Astrocyte of the spinal cord (primary cell): Measurements from ENCODE around the gene RIT1.

Source experiments
- DNase-seq: peaks from one replicate; pipeline ENCODE4 v3.0.0; 2011; ENCODE audit warnings: low read depth, low spot score
- H3K4me3 ChIP-seq: 2 replicates; pipeline ENCODE4 v1.5.1; 2011; ENCODE audit warnings: low read depth, mild to moderate bottlenecking, low read length, moderate library complexity
- CTCF ChIP-seq: IDR thresholded peaks from 2 replicates; pipeline ENCODE4 v1.5.1; 2012; ENCODE audit warnings: low read depth, mild to moderate bottlenecking, low read length, inconsistent platforms
- in situ Hi-C: cut with HindIII; loops from 2 replicates; pipeline ENCODE4 v1.10.0; 2017; ENCODE audit warnings: low sequenced_read_pairs

The RIT1 gene

GRCh38 chr1:155911156-155912055 lies at the start of gene RIT1:
Gene RIT1, minus strand, starts transcription at chr1:155911349. Its CDS starts 588 bp downstream, at chr1:155910761.
- no peak for TF ChIP-seq CTCF

GRCh38 chr1:155960081-155960745 lies 49.1 kb upstream of the RIT1 start:
- in situ Hi-C loops = no loop called here
- TF ChIP-seq CTCF = no peak
- no peak overlapping the region for H3K4me3 ChIP-seq
- DNase-seq = no peak

More at GRCh38 chr1:155911156-155912055, at the start of gene RIT1:
- H3K4me3 ChIP-seq = peak within 1 kb of the TSS; percentile 65
- peak; percentile 78 for DNase-seq
- in situ Hi-C loops = no loop called here

- H3K4me3 ChIP-seq = no peak overlapping the region
- in situ Hi-C loops = no loop called here
- no peak for TF ChIP-seq CTCF
- no peak for DNase-seq
Observed at GRCh38 chr1:155957411-155957915, 46.3 kb upstream of the RIT1 start.

GRCh38 chr1:155954645-155955044 lies 43.5 kb upstream of the RIT1 start:
- no peak for TF ChIP-seq CTCF
- no peak for DNase-seq

GRCh38 chr1:155952505-155952890 lies 41.3 kb upstream of the RIT1 start:
- in situ Hi-C loops = no loop called here

More at GRCh38 chr1:155954645-155955044, 43.5 kb upstream of the RIT1 start:
- no peak overlapping the region for H3K4me3 ChIP-seq
- in situ Hi-C loops = no loop called here

More at GRCh38 chr1:155952505-155952890, 41.3 kb upstream of the RIT1 start:
- TF ChIP-seq CTCF = no peak
- H3K4me3 ChIP-seq = no peak overlapping the region
- no peak for DNase-seq
